ENCODE data around the gene ARHGAP45.

Gene ARHGAP45

DNA sequence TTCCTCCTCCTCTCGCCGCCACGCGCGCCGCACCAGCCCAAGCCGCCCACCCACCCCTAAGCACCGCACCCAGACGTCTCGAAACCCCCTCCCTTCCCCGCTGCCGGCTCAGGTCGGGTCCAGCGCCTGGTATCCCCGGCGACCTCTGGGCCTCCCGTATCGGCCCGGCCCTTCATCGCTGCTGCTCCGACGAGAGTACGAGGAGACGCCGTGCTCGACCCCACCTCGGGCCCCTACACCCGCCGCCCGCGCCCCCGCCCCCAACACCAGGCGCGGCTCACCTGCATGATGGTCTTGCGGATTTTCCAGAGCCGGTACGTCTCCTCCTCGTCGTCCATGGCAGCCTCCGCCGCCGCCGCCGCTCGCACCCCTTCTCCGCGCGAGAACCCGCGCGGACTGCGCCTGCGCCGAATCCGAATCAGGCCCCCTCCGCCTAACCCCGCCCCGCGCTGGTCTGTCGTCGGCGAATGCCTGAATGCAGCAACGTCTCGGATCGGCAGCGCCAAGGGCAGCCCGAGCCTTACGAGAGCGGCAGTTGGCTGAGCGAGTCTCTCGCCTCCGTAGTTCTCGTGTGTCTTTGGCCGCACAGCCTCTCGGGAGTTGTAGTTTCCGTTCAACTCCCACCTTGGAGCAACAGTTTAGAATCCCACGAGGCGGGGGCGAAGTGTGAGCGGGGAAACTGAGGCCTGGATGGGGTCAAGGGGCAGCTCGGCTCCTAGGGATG is 28.2 kb downstream of the ARHGAP45 start, which contains the start of gene POLR2E:
Gene POLR2E, minus strand, starts transcription at position 398 of the 724 bp plus-strand sequence. Its CDS starts 60 bp downstream, at position 338.
- peaks cover 0 to 29% (median 25%) of the 10 kb centered on the region in 5 donors for H3K36me3 ChIP-seq (ENCODE audit: control insufficient read depth in 5 of 5, insufficient read depth in 5 of 5, low read length in 5 of 5)
- no peaks in the 10 kb centered on the region for H3K27me3 ChIP-seq (ENCODE audit: control insufficient read depth in 5 of 5, insufficient read depth in 4 of 5, low read length in 5 of 5)
- H3K9ac ChIP-seq (ENCODE audit: low read length in 5 of 5): peak within 1 kb of the TSS; percentile 73 to 97 (median 83)

DNA sequence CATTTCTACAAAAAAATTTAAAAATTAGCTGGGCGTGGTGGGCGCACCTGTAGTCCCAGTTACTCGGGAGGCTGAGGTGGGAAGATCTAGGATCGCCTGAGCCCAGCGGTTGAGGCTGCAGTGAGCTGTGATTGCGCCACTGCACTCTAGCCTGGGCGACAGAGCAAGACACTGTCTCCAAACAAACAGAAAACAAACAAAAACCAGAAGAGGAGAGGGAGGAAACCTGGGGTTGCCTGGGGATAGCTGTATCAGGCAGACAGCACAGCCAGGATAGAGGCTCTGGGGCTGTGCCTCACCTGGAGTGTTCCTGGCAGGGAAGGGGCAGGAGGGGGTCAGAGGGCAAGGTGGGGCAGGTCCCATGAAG is 30.8 kb downstream of the ARHGAP45 start:
- peak overlapping the region; percentile 99 for H3K27ac ChIP-seq (ENCODE audit: low read depth, low read length)
- H3K9me3 ChIP-seq (ENCODE audit: control insufficient read depth in 5 of 5, low read length in 5 of 5): peaks cover 0 to 5% (median 3%) of the 10 kb centered on the region in 5 donors
- H3K27me3 ChIP-seq (ENCODE audit: control insufficient read depth in 5 of 5, insufficient read depth in 4 of 5, low read length in 5 of 5): peaks cover 0 to 4% (median 0%) of the 10 kb centered on the region in 5 donors
- H3K4me1 ChIP-seq (ENCODE audit: control insufficient read depth in 5 of 5, insufficient read depth in 5 of 5, low read length in 5 of 5): peaks cover 23 to 76% (median 64%) of the 10 kb centered on the region in 5 donors
- peaks cover 0 to 11% (median 9%) of the 10 kb centered on the region in 5 donors for H3K36me3 ChIP-seq (ENCODE audit: control insufficient read depth in 5 of 5, insufficient read depth in 5 of 5, low read length in 5 of 5)
- peak overlapping the region in 1 of 5 donors; percentile 39 for H3K4me3 ChIP-seq (ENCODE audit: low read depth in 1 of 5, low read length in 5 of 5)
- peak overlapping the region in 4 of 5 donors; percentile 21 to 56 (median 34) for H3K9ac ChIP-seq (ENCODE audit: low read length in 5 of 5)

More for the DNA sequence above, 28.2 kb downstream of the ARHGAP45 start, which contains the start of gene POLR2E:
- Histone ChIP-seq H3K4me1 (ENCODE audit: control insufficient read depth in 5 of 5, insufficient read depth in 5 of 5, low read length in 5 of 5) (peaks cover 12 to 66% (median 49%) of the 10 kb centered on the region in 5 donors), H3K9me3 (ENCODE audit: control insufficient read depth in 5 of 5, low read length in 5 of 5) (peaks cover 0 to 5% (median 3%) of the 10 kb centered on the region in 5 donors), H3K27ac (ENCODE audit: low read depth, low read length) (peak within 1 kb of the TSS; percentile 72), H3K4me3 (ENCODE audit: low read depth in 1 of 5, low read length in 5 of 5) (peak within 1 kb of the TSS; percentile 85 to 94 (median 86))

DNA sequence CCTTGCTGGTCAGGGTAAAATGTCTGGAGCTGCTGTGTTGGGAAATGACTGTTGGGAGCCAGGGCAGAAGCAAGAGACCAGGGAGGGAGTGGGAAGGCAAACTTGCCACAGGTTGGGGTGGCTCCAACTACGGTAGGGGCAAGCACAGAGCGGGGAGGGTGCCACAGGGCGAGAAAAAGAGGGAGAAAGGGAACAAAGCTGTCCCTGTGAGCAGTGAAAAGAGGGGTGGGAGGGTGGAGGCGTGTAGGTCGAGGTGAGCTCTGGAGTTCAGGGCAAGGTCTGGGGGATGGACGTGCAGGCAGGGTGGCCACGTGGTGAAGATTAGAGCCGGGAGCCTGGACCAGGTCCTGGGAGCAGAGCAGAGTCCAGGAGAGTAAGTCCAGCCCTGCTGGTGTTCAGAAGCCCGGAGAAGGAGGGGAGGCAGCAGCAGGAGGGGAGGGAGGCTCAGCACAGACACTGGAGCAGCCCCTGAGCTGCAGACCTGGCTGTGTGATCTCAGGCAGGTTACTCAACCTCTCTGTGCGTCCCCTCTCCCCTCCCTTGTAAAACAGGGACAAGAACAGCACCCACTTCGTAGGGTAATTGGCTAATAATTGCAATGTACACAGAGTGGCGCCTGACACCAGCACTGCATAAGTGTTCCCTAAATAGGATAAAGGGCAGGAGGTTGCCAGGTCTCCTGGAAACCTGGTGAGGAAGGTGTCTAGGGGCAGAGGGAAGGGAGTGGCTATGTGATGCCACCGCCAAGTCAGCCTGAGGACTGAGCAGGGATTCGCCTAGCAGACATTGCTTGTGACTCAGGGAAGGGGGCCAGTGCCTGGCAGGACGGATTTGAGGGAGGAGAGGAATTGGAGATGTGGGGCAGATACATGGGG is 31.4 kb downstream of the ARHGAP45 start:
- peak overlapping the region in 4 of 5 donors; percentile 18 to 39 (median 30) for H3K4me3 ChIP-seq (ENCODE audit: low read depth in 1 of 5, low read length in 5 of 5)
- H3K4me1 ChIP-seq (ENCODE audit: control insufficient read depth in 5 of 5, insufficient read depth in 5 of 5, low read length in 5 of 5): peaks cover 25 to 78% (median 65%) of the 10 kb centered on the region in 5 donors
- peaks cover 0 to 5% (median 3%) of the 10 kb centered on the region in 5 donors for H3K9me3 ChIP-seq (ENCODE audit: control insufficient read depth in 5 of 5, low read length in 5 of 5)
- H3K27ac ChIP-seq (ENCODE audit: low read depth, low read length): peak overlapping the region; percentile 99
- H3K9ac ChIP-seq (ENCODE audit: low read length in 5 of 5): peak overlapping the region in 4 of 5 donors; percentile 21 to 56 (median 36)
- peaks cover 0 to 4% (median 0%) of the 10 kb centered on the region in 5 donors for H3K27me3 ChIP-seq (ENCODE audit: control insufficient read depth in 5 of 5, insufficient read depth in 4 of 5, low read length in 5 of 5)
- peaks cover 0 to 5% (median 3%) of the 10 kb centered on the region in 5 donors for H3K36me3 ChIP-seq (ENCODE audit: control insufficient read depth in 5 of 5, insufficient read depth in 5 of 5, low read length in 5 of 5)

DNA sequence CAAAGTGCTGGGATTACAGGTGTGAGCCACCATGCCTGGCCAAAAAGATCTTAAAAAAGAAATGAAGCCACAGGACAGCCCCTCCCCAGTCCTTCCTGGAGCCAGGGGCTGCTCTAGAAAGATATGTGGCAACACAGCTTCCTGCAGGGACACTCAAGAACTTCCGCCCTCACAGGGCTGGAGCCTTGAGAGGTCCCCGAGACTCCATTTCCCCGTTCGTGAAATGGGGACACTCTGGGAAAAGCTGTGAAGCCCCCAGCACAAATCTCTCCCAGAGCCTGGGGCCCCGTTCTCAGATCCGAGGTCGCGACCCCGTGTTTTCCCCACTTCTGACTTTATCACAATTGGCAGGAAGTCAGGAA is 34.4 kb downstream of the ARHGAP45 start:
- peak overlapping the region in 4 of 5 donors; percentile 3 to 40 (median 38) for H3K4me3 ChIP-seq (ENCODE audit: low read depth in 1 of 5, low read length in 5 of 5)
- peak overlapping the region; percentile 48 to 90 (median 69) for H3K9ac ChIP-seq (ENCODE audit: low read length in 5 of 5)
- H3K9me3 ChIP-seq (ENCODE audit: control insufficient read depth in 5 of 5, low read length in 5 of 5): peaks cover 0 to 5% (median 3%) of the 10 kb centered on the region in 5 donors
- H3K27me3 ChIP-seq (ENCODE audit: control insufficient read depth in 5 of 5, insufficient read depth in 4 of 5, low read length in 5 of 5): peaks cover 0 to 8% (median 0%) of the 10 kb centered on the region in 5 donors
- H3K4me1 ChIP-seq (ENCODE audit: control insufficient read depth in 5 of 5, insufficient read depth in 5 of 5, low read length in 5 of 5): peaks cover 23 to 76% (median 62%) of the 10 kb centered on the region in 5 donors
- H3K27ac ChIP-seq (ENCODE audit: low read depth, low read length): peak overlapping the region; percentile 99
- H3K36me3 ChIP-seq (ENCODE audit: control insufficient read depth in 5 of 5, insufficient read depth in 5 of 5, low read length in 5 of 5): peaks cover 0 to 9% (median 6%) of the 10 kb centered on the region in 5 donors

DNA sequence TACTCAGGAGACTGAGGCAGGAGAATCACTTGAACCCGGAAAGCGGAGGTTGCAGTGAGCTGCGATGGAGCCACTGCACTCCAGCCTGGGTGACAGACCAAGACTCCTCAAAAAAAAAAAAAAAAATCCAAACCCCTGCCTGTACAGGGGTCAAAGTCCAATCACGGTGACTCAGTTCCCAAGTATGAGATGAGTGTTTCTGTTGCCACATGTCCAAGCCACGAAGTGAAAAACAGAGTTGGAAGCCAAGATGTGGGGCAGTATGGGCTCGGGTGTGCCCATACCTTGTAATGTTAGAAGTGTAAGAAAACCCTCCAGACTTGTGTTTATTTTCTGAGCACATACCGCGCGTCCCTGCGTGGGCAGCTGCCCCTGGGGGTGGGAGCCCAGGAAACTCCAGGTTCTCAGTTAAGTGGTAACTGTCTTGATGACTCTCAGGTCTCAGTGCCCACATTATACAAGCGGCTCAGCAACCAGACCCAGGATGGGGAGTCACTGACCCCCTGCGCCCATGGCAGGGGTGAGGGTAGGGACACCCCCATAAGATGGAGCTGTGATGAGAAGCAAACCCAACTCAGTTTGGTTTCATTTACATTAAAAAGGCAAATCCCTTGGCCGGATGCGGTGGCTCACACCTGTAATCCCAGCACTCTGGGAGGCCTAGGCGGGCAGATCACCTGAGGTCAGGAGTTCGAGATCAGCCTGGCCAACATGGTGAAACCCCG is 35.6 kb downstream of the ARHGAP45 start:
- Histone ChIP-seq H3K4me1 (ENCODE audit: control insufficient read depth in 5 of 5, insufficient read depth in 5 of 5, low read length in 5 of 5) (peaks cover 26 to 88% (median 69%) of the 10 kb centered on the region in 5 donors), H3K4me3 (ENCODE audit: low read depth in 1 of 5, low read length in 5 of 5) (peak overlapping the region in 2 of 5 donors; percentile 13 to 22), H3K27ac (ENCODE audit: low read depth, low read length) (peak overlapping the region; percentile 99), H3K9me3 (ENCODE audit: control insufficient read depth in 5 of 5, low read length in 5 of 5) (peaks cover 0 to 5% (median 3%) of the 10 kb centered on the region in 5 donors), H3K9ac (ENCODE audit: low read length in 5 of 5) (peak overlapping the region; percentile 63 to 90 (median 74)), H3K36me3 (ENCODE audit: control insufficient read depth in 5 of 5, insufficient read depth in 5 of 5, low read length in 5 of 5) (peaks cover 0 to 22% (median 18%) of the 10 kb centered on the region in 5 donors), H3K27me3 (ENCODE audit: control insufficient read depth in 5 of 5, insufficient read depth in 4 of 5, low read length in 5 of 5) (peaks cover 0 to 8% (median 0%) of the 10 kb centered on the region in 5 donors)

DNA sequence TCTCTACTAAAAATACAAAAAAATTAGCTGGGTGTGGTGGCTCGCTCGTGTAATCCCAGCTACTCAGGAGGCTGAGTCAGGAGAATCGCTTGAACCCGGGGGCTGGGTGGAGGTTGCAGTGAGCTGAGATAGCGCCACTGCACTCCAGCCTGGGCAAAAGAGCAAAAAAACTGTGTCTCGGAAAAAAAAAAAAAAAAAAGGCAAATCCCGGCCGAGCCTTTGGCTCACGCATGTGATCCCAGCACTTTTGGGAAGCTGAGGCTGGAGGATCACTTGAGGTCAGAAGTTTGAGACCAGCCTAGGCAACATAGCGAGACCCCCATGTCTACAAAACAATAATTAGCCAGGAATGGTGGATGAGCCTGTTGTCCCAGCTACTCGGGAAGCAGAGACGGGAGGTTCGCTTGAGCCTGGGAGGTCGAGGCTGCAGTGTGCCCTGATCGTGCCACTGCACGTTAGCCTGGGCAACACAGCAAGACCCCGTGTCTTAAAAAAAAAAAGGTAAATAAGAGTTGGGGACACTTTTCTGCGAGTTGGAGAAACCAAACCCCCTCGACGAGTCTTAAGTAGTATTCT is 36.3 kb downstream of the ARHGAP45 start:
- Histone ChIP-seq H3K27me3 (ENCODE audit: control insufficient read depth in 5 of 5, insufficient read depth in 4 of 5, low read length in 5 of 5) (peaks cover 0 to 8% (median 0%) of the 10 kb centered on the region in 5 donors), H3K9me3 (ENCODE audit: control insufficient read depth in 5 of 5, low read length in 5 of 5) (peaks cover 0 to 5% (median 3%) of the 10 kb centered on the region in 5 donors), H3K4me3 (ENCODE audit: low read depth in 1 of 5, low read length in 5 of 5) (peak overlapping the region in 4 of 5 donors; percentile 34 to 60 (median 56)), H3K4me1 (ENCODE audit: control insufficient read depth in 5 of 5, insufficient read depth in 5 of 5, low read length in 5 of 5) (peaks cover 26 to 84% (median 64%) of the 10 kb centered on the region in 5 donors), H3K27ac (ENCODE audit: low read depth, low read length) (peak overlapping the region; percentile 99), H3K36me3 (ENCODE audit: control insufficient read depth in 5 of 5, insufficient read depth in 5 of 5, low read length in 5 of 5) (peaks cover 0 to 27% (median 21%) of the 10 kb centered on the region in 5 donors), H3K9ac (ENCODE audit: low read length in 5 of 5) (peak overlapping the region; percentile 37 to 90 (median 74))

DNA sequence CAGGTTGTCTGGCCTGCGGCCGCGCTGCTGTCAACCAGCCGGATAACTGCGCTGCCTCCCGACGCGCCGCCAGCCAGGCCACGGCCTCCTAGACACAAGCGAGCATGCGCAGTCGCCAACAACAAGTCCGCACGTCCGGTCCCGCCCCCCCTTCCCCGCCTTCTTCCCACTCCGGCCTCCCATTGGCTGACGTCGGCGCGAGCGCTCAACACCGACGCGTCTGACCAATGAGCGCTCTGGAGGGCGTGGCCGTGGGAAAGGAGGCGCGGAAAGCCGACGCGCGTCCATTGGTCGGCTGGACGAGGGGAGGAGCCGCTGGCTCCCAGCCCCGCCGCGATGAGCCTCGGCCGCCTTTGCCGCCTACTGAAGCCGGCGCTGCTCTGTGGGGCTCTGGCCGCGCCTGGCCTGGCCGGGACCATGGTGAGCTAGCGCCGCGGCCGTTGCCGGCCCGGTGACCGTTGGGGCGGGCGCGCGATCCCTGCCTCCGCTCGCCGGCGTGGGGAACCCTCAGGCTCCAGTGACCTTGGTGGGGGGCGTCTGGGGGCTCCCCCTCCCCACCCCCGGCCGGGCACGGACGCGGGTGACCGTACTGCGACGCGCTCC is 36.8 kb downstream of the ARHGAP45 start, which contains the start of gene GPX4:
Gene GPX4, plus strand, starts transcription at position 287 of the 603 bp plus-strand sequence. Its CDS starts 50 bp downstream, at position 337.
- Histone ChIP-seq H3K27ac (ENCODE audit: low read depth, low read length) (peak within 1 kb of the TSS; percentile 99), H3K4me3 (ENCODE audit: low read depth in 1 of 5, low read length in 5 of 5) (peak within 1 kb of the TSS; percentile 57 to 82 (median 81)), H3K4me1 (ENCODE audit: control insufficient read depth in 5 of 5, insufficient read depth in 5 of 5, low read length in 5 of 5) (peaks cover 22 to 78% (median 58%) of the 10 kb centered on the region in 5 donors), H3K27me3 (ENCODE audit: control insufficient read depth in 5 of 5, insufficient read depth in 4 of 5, low read length in 5 of 5) (peaks cover 0 to 8% (median 0%) of the 10 kb centered on the region in 5 donors), H3K36me3 (ENCODE audit: control insufficient read depth in 5 of 5, insufficient read depth in 5 of 5, low read length in 5 of 5) (peaks cover 0 to 30% (median 24%) of the 10 kb centered on the region in 5 donors), H3K9me3 (ENCODE audit: control insufficient read depth in 5 of 5, low read length in 5 of 5) (peaks cover 0 to 5% (median 3%) of the 10 kb centered on the region in 5 donors), H3K9ac (ENCODE audit: low read length in 5 of 5) (peak within 1 kb of the TSS; percentile 79 to 90 (median 87))

DNA sequence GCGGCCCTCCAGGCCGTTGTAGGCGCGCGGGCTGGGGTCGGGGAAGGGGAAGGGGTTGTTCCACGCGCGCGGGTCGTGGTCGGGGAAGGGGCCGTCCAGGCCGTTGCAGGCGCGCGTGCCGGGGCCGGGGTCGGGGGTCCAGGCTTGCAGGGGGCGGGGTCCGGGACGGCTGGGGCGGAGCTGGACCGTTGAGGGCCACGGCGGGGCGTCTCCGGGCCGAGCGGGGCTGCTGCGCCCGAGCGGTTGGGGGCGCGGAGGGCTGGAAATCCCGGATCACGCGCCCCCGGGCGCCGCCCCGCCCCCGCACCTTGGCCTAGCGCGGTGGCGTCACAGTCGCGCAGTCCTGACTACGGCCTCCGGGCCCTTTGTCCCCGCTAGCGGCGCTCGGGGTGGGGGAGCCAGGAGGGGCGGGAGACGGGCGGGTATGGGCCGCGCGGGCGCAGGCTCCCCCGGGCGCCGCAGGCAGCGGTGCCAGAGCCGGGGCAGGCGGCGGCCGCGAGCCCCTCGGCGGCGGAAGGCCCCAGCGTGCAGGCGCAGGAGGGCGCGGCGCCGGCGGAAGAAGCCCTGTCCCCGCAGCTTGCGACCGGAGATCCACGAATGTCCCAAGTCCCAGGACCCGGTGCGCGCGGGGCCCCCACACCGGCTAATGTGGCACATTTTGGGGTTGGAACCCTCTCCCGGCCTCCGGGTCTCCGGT is 37.5 kb downstream of the ARHGAP45 start:
- H3K4me1 ChIP-seq (ENCODE audit: control insufficient read depth in 5 of 5, insufficient read depth in 5 of 5, low read length in 5 of 5): peaks cover 20 to 72% (median 52%) of the 10 kb centered on the region in 5 donors
- H3K27ac ChIP-seq (ENCODE audit: low read depth, low read length): peak overlapping the region; percentile 99
- H3K4me3 ChIP-seq (ENCODE audit: low read depth in 1 of 5, low read length in 5 of 5): peak overlapping the region in 4 of 5 donors; percentile 80 to 82 (median 82)
- peaks cover 0 to 8% (median 0%) of the 10 kb centered on the region in 5 donors for H3K27me3 ChIP-seq (ENCODE audit: control insufficient read depth in 5 of 5, insufficient read depth in 4 of 5, low read length in 5 of 5)
- H3K36me3 ChIP-seq (ENCODE audit: control insufficient read depth in 5 of 5, insufficient read depth in 5 of 5, low read length in 5 of 5): peaks cover 0 to 36% (median 28%) of the 10 kb centered on the region in 5 donors
- H3K9ac ChIP-seq (ENCODE audit: low read length in 5 of 5): peak overlapping the region in 4 of 5 donors; percentile 79 to 90 (median 85)
- H3K9me3 ChIP-seq (ENCODE audit: control insufficient read depth in 5 of 5, low read length in 5 of 5): peaks cover 0 to 5% (median 3%) of the 10 kb centered on the region in 5 donors

All from subcutaneous abdominal adipose tissue (tissue), 5 donors.